ENCODE results near the gene INO80B.
"Not testable (repeated sequence)": the region's sequence is repeated elsewhere in the genome, so short reads cannot be mapped to it uniquely, and the experiment has no call there.

The INO80B gene

DNA sequence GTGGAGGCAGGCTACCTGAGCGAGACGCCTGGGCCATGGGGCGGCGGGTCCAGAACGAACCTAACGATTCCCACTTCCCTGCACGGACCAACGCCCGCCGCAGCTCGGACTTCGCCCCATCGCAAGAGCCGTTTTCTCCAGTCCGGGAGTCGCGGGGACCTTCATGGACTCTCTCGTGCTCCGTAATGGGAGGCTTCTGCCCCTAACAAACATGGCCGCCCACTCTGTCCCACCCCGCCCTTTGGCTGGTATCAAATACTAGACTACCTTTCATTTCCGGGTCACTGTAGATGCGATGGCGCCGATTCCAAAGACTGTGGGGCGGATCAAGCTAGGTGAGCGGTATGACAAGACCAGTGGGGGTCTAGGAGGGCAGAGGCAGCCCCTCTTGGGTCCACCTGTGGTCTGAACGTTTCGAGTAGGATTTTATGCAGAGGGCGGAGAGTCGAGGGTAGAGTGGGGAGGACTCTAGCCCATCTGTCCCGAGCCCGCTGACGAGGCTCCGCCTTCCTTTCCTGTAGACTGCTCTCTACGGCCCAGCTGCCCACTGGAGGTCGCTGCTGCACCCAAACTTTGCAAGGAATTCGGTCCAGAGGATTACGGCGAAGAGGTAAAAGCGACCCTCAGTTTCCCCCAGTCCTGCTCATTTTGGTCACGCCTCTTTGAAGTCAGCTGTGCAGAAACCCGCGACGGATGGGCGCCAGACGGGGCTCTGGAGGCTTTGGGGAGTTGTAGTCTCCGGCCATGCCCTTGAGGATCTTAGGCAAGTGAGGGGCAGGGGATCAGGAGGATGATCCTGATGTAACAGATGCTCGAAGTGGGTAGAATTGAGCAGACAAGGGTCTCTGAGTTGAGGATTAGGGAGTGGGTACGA lies 28.2 kb downstream of the INO80B start, which contains the start of the genes CCDC142 and TTC31:
TSS of gene CCDC142 (minus strand) at position 198 of the 874 bp plus-strand sequence. CDS start at position 37, 161 bp downstream.
TSS of gene TTC31 (plus strand) at position 281 of the 874 bp plus-strand sequence. CDS start at position 296, 15 bp downstream.
- peak; percentile 95 for DNase-seq (ENCODE audit: low spot score)

DNA sequence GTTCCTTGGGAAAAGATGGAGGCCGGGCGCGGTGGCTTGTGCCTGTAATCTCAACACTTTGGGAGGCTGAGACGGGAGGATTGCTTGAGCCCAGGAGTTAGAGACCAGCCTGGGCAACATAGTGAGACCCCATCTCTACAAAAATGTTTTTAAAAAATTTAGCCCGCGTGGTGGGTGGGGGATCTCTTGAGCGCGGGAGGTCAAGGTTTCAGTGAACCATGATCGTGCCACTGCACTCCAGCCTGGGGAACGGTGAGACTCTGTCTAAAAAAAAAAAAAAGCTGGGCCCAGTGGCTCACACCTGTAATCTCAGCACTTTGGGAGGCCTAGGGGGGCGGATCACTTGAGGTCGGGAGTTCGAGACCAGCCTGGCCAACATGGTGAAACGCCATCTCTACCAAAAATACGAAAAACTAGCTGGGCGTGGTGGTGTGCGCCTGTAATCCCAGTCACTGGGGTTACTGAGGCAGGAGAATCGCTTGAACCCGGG lies 28.8 kb downstream of the INO80B start:
- not testable (repeated sequence) for DNase-seq (ENCODE audit: low spot score)

DNA sequence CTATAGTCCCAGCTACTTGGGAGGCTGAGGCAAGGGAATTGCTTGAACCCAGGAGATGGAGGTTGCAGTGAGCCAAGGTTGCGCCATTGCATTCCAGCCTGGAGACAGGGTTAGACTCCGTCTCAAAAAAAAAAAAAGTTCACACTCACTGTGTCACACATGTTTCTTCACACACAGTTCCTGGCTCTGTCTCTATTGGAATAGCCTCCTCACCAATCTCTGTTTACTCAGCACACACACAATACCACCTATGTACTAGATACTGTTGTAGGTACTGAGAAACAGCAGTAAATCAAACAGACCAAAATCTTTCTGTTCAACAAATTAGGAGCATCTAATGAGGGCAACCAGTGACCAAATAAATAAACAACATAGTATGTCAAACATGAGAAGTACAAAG lies 31.3 kb downstream of the INO80B start:
- DNase-seq (ENCODE audit: low spot score), result no peak

DNA sequence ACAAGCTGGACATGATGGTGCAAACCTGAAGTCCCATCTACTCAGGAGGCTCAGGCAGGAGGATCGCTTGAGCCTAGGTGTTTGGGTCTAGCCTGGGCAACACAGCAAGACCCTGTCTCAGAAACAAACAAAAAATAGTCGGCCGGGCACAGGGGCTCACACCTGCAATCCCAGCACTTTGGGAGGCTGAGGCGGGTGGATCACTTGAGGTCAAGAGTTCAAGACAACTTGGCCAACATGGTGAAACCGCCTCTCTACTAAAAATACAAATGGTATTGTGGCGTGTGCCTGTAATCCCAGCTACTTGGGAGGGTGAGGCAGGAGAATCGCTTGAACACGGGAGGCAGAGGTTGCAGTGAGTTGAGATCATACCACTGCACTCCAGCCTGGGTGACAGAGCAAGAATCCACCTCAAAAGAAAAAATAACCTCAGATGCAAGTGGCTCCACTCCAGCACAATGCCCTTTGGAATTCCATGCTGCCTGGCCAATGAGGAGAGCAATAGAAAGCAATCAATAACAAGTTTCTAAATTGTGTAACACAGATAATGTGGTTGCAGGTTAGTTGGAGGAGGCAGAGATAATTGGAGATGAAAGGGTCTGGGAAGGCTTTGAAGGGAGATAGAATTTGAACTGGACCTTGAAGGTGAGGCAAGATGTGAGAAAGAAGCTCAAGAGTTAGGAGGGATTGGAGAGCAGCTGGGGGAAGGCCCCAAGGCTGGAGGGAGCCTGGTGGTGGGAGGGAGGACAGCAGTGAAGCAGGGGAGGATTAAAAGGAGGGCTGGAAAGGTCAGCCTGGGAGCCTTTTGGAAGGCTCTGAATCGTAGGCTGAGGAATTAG lies 34.0 kb downstream of the INO80B start:
- no peak for DNase-seq (ENCODE audit: low spot score)

DNA sequence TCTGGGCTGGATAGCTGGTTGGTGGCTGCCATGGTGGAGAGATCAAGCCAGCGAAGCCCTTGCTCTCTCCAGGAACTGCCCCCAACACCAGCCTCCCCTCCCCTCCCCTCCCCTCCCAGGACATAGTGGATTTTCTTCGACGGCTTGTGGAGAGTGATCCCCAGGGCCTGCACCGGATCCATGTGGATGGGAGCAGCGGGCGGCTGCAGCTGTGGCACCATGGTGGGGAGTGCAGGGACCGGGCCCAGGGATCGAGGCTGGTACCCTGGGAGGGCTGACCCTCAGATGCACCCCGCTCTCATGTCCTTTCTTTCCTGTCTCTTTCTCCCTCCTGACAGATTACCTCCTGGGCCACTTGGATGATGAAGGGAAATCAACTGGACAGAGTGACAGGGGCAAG lies 35.0 kb downstream of the INO80B start:
- DNase-seq (ENCODE audit: low spot score), result no peak

DNA sequence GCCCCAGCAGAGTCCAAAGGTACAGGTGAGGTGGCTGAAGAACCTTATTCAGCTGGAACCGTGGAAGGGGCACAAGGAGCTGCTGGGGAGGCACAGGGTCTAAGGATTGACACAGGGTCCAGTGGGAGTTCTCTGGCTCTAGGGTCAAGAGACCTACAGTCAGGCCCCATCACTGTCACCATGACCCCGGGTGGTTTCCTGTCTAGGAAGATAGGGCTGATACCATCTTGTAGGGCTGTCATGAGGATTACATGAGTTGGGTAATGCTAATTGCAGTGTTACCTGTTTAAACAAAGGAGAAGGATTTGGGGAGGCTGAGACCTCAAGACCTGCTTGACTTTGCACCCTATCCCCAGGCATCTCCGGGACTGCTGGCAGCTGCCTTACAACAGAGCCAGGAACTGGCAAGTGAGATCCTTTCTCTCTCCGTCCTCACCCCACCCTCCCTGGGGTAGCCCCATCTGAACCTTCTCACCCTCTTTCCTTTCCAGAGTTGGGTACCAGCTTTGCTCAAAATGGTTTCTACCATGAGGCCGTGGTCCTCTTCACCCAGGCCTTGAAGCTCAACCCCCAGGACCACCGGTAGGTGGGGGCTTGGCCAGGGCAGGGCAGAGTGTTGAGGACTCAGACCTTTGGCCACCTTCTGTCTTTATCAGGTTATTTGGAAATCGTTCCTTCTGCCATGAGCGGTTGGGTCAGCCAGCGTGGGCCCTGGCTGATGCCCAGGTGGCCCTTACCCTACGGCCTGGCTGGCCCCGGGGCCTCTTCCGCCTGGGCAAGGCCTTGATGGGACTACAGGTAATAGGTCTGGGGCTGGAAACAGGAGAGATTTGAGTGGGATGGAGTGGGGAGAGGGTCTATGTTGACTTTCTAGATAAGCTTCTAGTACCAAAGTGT lies 37.0 kb downstream of the INO80B start:
- no peak for DNase-seq (ENCODE audit: low spot score)

DNA sequence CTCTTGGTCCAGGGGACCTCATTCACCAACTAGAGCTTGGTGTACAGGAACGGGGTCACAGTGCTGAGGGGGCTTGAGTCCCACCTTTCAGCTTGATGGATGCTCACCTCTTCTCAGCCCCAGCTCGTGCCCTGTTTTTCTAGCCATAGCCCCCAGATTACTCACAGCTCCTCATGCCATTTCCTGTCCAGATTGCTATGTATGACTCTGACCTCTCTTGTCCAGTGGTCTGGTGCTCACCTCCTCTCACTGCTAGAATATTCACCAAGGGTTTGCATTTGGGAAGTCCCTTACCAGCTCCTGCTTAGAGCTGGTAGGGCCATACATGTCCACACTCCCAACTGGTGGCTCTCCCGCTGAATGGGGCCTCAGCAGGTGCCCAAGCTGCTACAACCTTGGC lies 38.7 kb downstream of the INO80B start:
- DNase-seq (ENCODE audit: low spot score), result no peak

DNA sequence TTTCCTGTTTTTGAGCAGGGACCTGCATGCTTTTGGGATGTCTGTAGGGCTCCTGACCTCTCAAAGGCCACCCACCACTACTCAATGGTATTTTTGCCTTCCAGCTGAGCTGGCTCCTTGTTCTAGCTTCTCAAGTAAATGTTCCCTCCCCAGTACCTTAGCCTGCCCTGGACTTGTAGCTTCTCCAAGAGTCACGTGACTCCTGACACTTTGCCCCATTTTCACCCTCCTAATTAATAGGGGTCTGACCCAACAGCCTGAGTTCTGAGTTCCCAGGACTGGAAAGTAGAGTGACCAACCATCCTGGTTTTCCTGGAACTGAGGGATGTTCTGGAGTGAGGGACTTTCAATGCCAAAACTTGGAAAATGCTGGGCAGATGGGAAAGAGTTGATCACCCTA lies 40.6 kb downstream of the INO80B start:
- DNase-seq (ENCODE audit: low spot score), result no peak

DNA sequence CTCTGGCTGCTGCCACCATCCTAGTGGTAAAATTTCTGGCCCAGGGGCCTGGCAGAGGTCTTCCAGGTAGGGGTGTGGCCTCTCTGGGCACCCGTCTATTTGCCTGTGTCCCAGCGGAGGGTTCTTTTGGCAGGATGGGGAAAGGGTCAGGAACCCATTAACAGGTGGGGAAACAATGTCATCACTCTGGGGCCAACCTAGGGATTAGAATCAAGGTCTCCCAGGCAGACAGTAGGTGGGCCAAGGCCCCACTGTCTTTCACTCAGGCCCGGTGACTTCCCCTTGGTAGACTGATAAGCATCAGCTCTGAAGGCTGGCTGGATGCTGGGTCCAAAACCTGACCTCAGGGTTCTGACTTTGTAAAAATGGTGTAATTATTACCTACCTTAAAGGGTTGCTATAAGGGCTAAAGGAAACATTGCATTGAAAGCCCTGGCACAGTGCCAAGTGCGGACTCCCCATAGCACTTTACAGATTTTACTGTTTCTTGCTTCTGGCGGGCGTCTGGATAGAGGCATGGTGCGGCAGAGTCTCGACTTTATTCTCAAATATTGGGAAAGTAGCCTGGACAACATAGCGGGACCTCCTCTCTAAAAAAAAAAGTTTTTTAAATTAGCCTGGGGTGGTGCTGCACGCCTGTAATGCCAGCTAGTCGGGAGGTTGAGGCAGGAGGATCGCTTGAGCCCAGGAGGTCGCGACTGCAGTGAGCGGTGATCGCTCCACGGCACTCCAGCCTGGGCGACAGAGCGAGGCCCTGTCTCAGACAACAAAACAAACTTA lies 42.3 kb downstream of the INO80B start:
- DNase-seq (ENCODE audit: low spot score), result no peak

DNA sequence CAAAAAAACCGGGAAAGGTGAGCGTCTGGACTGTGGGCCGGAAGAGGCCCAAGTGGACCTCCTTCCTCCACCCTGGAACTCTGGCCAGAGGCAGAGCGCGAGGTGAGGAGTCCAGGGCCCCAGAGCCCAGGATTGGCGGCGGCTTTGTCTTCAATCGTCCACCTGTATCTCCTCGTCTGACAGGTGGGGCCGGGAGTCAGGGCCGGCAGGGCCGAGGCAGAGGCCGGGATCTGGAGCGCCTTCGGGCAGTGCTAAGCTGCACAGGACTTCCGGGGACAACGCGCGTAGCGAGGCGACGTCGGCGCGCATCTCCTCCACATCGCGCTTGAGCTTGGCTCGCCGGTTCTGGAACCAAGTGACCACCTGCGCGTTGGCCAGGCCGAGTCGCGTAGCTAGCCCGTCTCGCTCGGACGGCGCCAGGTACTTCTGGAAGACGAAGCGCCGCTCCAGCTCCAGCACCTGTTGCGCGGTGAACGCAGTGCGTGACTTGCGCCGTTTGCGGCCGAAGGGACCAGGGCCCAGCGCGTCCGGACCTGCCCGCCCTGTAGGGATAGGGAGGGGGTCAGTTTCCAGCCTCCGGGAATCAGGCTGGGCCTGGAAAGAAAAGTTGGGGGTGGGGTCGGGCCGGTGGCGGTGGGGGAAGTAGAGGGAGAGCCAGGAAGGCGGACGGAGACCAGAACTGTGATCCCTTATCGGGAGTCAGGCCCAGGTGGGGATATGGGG lies 43.1 kb downstream of the INO80B start:
- no peak for DNase-seq (ENCODE audit: low spot score)

DNA sequence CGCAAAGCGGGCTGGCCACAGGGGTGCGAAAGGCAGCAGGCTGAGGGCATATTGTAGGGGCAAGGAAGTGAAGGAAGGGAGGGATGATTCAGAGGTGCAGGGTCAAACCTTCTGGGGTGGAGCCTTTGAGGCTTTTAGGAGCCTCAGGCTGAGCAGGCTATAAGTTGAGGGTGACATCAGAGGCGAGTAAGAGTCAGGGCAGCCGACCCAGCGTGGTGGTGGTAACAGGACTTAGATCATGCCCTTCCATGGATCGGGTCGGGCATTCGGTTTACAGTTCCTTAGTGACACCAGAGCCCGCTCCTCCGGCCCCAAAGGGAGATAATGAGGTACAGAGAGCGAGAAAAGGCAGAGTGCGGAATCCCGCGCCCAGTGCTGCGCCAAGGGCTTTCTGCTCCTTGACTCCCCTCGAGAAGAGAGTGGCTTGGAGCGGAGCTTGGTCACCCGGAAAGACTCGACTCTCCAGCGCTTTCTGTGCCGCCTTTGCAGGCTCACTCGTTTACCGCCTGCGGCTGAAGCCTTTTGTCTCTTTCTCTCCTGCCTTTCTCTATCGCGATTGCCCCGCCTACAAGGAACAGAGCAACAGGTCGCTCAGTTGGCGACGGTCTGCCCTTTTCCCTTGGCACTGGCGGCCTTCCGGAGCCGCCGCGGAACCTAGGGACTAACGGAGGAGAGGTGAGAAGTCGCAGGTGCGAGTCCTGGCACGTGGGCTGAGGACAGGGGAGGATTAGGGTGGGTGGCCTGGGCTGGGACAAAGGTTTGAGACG lies 43.8 kb downstream of the INO80B start:
- peak; percentile 59 for DNase-seq (ENCODE audit: low spot score)

DNA sequence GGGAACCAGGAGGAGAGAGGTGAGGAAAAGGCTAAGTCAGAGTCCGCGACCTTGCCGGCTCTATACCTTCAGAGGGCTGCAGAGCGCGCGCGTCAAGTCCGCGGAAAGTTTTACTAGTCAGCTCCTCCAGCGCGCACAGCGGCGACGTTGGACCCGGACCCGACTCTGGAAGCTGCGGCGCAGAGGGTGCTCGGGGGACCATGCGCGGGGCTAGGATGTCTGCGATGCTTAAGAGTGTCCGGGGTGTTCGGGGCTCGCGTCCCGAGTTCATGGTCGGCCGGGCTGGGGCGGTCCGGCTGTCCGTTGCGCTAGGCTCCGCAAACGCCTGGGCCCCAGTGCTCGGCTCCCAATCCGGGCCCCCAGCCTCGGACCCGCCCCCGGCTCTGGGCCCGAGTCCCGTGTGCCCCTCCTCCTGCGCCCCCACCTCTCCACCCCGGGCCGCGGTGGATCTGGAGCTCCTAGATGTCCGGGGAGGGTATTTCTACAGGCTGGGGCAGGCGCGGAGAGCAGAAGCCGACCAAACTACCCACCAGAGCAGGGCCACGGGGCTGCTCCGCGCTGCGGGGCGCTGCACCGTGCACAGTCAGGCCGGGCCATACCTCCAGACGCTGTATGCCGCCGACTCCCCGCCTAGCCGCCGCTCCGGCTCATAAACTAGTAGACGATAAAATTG lies 44.5 kb downstream of the INO80B start, which contains the start of gene LBX2:
TSS of gene LBX2 (minus strand) at position 337 of the 673 bp plus-strand sequence. CDS start at position 271, 66 bp downstream.
- no peak for DNase-seq (ENCODE audit: low spot score)

DNA sequence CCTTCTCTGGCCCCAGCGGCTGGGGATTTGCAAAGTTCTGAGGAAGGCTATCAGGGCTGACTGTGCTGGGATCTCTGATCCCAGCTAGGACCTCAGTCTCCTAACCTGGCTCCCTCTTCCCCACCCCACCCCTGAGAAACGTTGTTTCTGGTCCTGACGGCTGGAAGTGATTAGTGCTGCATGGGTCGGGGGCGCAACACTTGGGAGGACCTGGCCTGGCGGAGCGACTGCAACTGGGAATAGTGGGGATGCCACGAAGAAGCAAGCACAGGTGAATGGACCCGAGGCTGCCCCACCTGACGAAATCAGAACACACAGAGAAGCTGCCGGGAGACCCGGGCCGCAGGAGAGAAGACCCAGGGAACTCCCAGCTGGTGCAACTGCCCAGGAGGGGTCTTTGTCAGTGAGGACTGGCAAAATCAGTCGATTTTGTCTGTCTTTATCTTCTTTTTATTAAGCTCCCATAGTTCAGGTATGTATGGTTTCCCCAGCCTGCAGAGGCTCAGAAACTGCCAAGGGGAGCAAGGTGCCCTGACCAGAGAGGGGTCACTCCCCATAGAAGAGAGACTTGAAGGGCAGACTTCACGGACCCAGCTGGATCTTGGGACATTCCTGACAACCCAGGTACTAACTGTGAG lies 45.2 kb downstream of the INO80B start:
- no peak for DNase-seq (ENCODE audit: low spot score)

DNA sequence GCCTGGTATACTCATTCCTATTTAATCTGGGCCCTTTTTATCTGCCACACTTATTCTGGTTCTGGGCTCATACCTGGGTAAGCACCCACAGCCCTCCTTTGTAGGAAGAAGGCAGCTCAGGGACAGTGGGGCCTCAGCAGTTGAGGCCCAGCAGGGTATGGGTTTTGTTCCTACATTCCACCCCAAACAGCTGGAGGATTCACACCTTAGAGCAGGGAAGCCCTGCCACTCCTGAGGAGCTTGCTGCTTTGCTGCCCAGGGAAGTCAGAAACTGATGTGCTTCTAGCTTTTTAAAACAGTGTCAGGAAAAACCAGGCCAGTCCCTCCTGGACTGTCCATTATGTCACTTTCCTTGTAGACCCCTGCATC lies 45.7 kb downstream of the INO80B start:
- no peak for DNase-seq (ENCODE audit: low spot score)

DNA sequence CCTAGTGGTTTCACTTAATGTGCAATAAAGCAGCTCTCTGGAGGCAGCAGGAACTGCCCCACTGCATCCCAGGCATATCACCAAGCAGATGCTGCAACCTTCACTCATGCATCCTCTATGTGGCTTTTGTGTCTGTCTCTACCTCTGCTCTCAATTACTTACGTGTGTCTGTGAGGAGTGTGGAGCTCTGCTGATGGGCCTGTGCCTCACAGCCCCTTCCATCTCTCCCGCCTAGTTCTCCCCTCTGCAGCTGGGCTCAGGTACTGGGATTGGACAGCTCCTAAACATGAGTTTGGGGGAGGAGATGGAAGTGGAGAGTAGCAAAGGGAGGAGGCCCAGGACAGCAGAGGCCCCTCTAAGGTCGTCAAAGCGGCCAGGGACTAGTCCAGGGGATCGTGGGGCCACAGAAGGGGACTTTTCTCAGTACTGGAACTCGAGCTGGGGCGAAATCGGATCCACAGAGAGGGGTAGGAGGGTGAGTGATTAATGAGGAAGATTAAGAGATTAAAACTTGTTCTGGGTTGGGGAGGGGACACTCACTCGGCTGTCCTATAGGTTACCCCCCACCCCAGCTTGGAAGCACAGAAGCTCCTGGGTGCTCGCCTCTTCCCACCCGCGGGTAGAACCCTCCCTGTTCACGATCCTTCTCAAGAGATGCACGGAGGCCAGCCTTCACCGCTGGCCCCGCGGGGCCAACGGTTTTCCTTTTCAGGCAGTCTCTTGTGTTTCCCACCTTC lies 46.6 kb downstream of the INO80B start:
- DNase-seq (ENCODE audit: low spot score), result no peak

DNA sequence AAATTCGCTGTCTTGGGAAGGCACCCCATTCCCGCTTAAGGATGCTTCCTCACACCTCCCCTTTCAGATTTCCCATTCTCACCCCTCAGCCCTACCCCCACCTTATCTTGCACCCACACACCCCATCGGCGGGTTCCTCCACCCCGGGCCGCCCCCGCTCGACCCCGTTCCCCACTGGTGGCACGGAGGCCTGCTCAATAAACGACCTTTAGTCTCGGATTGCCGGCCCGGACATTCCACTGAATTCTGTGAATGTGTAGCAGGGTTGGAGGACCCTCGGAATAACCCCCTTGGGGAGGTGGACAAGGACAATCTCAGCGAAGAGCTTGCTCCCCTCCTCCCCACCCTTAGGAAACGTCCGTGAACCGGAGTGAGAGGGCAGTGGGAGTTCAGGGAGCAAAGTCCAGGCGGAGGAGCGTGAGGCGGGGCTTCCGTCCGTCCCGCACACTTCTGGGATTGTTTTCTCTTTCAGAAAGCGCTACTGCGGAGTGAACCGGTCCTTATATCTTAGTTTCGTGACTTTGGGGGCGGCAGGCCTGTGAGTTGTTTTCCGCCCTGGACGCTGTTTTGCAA lies 47.3 kb downstream of the INO80B start:
- DNase-seq (ENCODE audit: low spot score), result no peak
